Stimulated activated CD8-positive, alpha-beta memory T cell treated with anti-CD3 and anti-CD28 coated beads, Interleukin-15, amount 100 ng/mL, for 24 hours (primary cell): ENCODE measurements around the gene TNS1.

ENCODE experiments used
- DNase-seq: peaks from one replicate; pipeline ENCODE4 v3.0.0-alpha.2; 2020; ENCODE audit warnings: low read depth

The TNS1 gene

DNA sequence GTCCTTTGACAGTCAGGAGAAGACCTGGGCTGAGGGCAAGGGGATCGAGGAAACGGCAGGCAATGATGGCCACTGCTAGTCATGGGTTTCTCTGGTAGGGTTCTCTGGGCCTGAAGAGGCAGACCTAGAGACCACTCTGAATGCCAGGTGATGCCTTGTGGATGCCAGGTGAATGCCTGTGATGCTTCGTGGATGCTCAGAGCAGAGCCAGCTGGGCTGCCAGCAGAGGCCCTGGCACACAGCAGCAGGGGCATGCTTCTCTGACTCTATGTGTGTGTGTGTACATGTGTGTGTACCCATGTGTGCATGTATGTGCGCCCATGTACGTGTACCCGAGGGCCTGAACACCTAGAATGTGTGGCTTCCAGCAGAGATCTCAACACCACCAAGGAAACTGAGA, 172.0 kb downstream of the TNS1 start:
- no peak for DNase-seq

DNA sequence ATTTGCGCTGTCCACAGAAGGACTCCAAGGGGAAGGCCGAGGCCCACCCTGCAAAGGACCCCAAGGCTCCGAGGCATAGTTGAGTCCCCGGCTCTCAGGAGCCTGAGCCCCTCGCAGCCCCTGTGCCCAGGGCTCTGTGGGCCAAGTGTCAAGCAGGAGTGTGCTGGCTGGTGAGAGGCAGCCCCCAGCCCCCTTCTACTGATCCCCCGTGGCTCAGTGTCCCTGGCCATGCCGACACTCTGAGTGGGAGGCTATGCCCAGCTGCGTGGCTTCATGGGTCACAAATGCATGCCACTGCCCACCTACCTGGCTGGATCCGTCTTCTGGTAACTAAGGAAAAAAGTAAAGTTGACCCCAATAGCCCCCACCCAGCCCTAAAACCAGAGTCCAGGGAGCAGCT, 172.7 kb downstream of the TNS1 start:
- DNase-seq = no peak

DNA sequence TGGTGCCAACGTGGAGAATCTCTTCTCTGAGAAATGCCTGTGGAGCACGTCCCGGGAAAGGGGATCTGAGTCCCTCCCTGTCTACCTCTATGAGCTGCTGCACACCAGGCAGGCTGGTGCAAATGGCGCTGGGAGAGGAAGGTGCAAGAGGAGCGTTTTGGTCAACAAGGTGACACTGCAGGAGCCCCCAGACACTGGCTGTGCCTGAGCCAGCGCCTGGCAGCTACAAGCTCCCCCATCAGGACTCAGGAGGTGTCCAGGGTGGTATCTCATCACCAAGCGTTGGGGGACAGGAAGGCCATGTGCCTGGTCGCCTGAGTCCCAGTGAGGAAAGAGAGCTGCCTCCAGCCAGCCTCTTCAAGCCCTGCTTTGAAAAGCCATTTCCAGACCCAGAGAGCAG, 173.4 kb downstream of the TNS1 start:
- DNase-seq = no peak

DNA sequence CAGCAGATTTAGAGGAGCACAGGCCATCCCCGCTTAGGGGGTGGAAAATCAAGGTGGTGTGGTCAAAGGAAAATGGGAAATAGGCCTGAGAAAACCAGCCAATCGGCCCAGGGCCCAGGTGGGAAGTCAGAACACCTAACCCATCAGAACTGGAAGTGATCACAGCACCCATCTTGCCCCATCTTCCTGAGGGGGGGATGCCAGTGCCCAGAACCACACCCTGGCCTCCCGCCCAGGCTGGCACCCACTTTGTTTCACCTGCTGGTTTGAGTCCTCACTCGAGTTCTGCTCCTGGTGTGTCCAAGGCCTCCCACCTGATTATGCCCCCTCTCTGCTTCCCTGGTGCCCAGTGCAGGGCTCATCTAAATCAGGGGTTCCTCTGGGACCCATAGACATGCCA, 174.5 kb downstream of the TNS1 start:
- no peak for DNase-seq

DNA sequence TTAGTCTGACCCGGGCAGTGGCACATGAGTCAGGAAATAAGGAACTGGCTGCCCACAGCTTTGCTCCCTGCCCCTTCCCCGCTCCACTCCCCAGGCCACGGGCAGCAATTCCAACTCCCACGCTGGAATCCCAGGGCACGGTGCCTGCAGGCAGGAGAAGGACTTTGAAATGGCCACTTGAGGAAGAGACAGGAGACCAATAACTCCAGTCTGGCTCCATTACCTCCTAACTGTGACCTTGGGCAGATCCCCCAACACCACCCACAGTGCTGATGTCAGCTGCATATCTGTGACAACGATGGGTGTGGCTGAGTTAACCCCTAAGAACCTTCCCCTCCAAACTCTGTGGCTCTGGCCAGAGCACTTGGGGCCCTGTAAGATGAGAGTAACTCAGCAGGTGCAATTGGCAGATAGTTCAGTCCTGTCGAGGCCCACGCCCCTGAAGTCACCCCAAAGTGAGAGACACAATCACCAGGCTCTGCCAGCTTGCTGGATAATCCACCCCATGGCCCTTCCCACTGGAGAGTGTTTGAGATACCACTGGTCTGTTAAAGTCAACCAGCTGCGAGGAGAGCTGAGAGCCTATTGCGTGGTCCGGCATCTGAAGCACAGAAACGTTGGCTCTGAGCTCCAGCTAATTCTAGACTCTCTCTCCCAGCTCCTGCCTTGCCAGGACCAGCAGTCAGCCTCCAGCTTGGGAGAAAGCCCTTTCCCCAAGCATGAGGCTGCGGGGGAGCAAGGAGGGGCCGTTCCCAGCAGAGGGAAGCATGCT, 175.2 kb downstream of the TNS1 start:
- DNase-seq = no peak

DNA sequence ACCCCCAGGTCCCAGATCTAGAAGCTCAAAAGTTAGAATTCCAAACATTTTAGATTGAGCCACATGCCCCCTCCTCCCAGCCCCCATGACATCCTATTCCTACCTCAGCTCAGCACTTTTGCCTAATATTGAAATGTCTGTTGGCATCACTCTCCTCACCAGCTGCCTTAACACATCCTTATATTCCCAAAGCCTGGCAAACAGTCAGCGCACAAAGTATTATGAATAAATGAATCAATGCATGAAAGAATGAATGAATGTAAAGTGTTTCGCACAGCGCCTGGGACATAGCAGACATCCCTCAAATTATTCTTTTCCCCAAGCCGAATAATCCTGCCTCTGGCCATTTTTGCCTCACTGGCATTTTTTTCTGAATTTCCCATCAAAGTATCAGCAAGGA, 175.8 kb downstream of the TNS1 start:
- no peak for DNase-seq

DNA sequence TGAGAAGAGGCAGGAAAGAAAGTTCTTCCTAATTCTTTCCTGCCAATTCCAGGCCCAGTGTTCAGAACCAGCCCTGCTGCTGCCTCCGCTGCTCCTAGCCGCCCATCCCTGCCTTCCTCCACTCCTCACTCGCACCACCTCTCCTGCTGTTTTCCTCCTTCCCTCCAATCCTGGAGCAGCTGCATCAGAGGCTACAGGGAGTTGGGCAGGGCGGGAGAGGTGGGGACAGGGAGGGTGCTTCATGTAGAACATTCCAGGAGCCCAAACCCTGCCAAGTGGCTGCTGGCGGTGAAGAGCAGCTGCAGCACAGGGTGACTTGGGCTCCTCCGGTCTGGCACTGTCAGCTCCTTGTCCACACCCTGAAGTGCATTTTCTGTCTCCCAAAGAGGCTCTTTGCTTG, 176.3 kb downstream of the TNS1 start:
- no peak for DNase-seq

DNA sequence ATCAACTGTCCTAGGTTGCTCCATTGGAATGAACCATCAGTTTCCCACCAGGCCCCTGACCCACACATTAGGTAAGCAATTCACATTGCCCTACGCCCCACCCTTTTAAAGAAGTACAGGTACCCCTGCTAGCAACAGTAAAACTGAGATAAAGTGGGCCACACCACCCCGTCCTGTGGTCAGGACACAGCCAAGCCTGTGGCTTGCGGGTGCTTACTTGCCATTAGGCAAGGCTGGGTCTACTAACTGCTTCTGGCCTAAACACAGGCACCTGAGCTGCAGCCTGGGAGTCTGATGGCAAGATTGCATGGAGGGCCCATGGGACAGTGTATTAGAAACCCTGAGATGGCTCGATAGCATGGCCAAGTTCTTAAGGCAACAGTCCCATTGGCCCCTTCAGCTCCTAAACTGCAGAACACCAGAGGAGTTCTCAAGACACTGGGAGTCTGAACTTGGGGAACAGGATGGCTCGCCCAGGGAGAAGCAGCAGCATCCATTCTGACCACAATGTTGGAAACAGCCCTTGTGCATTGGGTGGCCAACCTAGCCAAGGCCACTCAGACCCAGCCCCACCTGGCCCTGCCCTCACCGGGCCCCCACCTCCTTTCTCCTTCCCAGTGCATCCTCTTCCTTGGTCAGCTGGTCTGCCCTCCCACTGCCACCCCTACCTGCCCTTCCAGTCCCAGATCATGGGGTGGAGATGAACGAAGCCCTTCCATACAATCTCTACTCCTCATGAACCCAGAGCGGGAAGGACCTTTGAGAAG, 177.1 kb downstream of the TNS1 start:
- no peak for DNase-seq

DNA sequence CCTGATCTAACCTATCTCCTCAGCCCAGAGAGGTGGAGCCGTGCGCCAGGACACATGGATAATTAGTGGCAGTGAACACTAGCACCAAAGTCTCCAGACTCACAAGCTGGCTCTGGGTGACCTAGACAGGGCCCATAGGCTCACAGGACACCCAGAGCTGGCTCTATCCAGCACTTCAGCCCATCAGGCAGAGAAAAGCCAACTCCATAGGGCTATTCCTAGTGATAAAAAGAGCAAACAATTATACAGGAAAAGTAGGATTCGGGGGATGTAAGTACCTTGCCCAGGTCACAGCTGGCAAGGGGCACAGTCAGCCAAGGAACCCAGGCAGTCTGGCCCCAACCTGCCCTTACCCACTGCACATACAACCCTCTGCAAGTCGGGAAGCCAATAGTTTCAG, 178.6 kb downstream of the TNS1 start:
- no peak for DNase-seq

DNA sequence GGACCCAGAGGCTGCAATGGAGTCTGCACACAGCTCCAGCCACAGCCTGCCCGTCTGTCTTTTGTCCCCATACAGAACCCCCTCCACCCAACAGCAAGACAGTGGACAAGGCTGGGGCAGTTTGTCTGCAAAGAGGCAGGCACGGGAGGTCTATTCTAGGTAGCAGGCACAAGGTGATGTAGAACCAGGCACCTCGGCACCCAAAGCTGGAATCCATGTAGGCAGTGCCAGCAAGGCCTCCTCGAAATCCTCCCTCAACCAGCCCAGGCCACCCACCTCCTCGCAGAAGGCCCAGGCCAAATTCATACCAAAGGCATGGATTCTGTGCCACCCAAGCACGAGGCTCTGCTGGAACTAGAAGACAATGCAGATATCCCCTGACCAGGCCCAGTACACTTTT, 179.2 kb downstream of the TNS1 start:
- no peak for DNase-seq

DNA sequence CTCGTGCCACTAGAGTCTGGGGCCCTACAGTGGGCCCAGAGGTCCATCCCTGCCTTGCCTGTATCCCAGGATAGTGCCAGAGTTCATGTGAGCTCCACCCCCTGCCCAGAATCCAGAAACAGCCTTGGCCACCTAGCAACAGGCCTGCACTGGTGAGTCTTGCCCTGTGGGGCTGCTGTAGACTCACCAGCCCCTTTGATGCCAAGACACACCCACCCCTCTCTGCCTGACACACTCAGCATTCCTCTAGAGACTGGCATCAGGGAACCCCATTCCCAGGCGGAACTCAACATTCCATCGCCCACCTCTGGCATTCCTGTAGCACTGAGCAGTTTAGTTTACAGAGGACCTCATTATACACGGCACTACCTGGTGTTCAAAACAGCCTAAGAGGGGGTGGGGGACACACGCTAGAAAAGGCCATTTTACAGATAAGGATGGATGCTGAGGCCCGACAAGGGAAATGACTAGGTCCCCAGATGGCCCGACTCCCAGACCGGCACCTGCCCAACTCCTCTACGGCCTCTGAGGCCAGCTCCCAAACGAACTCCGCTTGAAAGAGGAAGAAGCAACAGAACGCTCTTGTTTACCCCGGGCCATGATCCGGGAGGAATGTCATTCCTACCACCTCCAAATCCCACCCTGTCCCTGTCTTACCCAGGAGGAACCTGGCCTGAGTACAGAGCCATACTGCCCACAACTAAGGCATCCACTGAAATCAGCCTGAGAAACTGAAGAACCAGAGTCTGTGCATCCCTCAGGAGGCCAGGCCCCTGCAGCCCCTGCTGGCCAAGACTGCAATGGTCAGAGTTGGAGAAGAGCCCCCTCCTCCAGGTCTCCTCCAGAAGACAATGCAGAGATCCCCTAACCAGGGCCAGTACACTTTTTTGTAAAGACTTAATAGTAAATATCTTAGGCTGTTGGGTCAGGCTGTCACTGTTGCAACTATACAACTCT, 180.2 kb downstream of the TNS1 start:
- no peak for DNase-seq

DNA sequence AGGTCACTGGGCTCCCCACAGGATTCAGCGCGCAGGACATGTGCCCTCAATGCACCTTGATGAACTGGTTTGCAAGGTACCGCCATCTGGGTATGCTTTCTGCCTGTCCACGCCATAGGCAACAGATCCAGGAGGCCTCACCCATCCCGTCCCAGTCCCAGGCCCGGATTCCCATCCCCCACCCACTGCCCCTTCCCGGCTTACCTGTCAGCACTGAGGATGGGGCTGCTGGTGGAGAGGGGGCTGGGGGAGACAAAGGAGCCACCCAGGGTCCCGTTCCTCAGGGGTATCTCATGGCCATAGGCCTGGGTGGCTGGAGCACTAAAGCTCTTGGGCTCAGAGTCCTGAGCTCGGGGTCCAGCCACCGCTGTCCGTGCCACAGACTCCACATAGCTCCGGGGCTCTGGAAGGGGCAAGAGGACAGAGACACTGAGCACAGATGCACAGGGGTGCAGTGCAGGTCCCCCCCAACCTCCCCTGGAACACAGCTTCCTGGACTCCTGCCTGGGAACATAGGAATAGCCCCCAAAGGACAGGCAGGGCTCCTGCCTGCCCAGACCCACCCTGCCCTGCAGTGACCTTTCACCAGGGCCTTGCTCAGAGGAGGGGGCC, 181.2 kb downstream of the TNS1 start:
- DNase-seq = no peak

DNA sequence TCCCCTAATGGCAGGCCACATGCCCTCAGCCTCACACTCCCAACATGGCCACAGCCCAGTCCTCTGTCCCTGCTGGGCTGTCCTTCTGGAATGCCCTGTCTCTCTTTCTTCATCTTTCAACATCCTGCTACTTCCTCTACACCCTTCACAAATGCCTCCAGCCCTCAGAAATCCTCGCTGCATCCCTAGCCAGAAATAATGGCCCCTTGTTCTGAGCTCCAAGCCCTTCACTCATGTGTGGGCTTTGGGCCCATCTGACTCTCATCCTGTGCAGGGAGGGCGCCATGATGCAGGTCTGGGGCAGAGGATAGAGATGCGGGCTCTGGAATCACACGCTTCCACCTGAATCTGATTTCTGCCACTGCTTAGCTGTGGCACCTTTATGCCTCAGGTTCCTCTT, 181.9 kb downstream of the TNS1 start:
- DNase-seq = no peak

DNA sequence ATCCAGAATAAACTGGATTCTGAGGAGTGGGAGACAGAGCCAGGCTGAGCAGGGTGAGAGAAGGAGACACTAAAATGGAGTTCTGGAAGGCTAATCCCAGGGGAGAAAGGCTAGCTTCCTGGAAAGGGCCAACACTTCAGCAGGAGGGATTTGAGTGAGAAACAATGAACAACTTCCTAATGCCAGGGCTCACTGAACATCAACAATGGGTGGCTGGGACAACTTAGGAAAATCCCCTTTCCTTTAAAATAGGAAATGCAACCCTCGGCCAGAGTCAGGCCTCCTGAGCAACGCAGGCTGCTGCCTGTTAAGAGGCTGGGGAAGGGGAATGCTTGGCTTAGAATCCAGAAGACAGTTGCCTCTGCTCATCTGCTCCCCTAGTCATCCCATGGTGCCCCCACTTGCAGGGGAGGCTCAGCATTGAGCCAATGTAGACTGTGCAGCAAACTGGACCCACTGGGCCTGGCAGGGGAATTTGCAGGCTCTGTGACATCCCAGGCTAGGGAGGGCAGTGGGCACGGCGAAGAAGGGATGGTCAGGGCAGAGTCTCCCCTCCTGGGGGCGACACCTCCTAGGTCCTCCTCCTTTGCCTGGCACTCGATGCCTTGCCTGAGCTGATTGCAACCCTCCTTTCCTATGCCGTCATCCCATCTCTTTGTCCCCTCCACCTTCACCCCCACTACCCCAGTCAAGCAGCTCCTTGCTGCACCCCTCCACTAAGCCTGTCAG, 182.5 kb downstream of the TNS1 start:
- DNase-seq = no peak

DNA sequence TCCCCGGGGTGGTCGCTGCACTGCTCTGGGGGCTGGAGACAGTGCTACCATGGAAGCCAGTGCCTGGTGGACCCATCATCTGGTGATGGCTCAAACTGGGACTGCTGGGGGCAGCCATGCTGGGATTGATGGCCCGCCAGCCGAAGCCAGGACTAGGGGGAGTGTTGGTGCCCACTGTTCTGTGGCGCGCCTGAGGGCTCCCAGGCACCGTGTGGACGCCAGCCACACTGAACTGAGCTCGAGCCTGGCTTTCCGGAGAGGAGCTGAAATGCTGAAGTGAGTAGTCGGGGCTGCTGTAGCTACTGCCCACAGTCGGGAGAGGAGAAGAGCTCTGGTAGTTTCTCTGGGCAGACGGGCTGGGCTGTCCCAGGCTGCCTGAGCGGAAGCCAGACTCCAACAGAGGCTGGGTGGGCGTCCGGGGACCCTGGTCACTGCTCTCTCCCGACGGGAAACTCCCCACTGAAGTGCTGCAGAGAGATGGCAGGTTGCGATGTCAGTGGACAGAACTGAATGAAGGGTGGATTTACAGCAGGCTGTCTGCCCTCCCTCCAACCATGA, 184.4 kb downstream of the TNS1 start:
- no peak for DNase-seq

DNA sequence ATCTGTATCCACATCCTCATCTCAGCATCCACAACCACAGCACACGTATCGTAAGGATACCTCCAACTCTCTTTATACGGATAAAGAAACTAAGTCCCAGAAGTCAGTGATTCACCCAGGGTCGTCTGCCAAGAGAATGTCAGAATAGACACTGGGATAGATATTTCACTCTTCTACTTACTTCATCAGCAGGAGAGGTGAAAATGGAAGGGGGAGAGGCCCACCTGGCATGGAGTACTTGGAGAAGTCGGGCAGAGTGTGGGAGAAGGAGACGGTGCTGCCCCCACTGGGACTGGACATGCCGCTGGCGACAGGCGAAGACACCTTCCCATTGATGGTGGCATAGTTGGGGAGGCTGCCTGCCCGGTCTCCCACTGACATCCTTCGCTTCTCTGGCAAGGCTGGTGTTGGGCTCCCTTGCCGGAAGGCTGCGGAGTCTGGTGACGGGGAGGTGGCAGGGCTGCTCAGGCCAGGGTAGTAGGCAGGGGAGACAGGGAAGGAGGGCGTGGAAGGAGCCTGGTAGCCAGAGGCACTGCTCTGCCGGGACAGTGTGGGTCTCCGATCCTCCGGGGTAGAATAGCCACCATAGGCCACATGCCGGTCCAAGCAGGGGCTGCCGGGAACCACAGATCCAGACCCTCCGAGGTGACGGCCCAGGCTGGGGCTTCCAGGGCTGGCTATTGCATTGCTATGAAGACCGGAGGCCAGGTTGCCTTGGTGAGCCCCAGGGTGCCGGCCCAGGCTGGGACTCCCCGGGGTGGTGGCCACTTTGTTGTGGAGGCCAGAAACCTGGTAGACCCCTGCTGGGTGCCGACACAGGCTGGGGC, 185.1 kb downstream of the TNS1 start:
- no peak for DNase-seq

DNA sequence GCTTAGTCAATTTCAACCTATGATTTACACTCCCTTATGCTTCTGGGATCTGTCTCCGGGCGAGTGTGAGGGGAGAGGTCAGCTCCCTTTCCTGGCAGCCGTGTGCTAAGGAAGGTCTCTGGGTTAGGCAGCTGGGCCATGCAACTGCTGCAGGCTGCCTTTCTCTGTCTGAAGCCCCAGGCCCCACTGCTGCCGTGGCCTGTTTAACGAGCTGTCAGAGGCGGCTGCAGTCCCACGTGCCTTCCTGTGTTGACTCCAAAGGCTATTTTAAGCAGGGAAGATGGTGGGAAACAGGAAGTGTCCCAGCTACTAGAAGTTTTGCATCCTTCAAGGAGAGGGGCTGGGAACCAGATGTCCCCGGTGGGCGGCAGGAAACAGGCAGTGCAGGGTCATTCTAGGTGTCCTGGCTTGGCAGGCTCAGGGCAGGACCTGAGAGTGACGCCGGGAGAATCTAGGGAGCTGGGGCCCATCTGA, 186.4 kb downstream of the TNS1 start:
- DNase-seq = no peak

DNA sequence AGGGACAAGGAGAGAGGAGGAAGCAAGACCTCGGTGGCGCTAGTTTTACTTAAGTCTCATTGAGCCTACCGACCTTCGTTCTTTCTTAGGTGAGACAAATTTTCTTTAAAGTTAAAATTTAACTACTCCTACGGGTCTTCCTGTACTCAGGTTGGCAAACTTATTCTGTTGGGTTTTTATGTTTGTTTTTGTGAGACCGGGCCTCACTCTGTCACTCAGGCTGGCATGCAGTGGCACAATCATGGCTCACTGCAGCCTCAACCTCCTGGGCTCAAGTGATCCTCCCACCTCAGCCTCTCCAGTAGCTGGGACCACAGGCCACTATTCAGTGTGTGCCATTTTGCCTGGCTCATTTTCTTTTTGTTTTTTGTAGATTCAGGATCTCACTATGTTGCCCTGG, 189.0 kb downstream of the TNS1 start:
- DNase-seq = no peak

DNA sequence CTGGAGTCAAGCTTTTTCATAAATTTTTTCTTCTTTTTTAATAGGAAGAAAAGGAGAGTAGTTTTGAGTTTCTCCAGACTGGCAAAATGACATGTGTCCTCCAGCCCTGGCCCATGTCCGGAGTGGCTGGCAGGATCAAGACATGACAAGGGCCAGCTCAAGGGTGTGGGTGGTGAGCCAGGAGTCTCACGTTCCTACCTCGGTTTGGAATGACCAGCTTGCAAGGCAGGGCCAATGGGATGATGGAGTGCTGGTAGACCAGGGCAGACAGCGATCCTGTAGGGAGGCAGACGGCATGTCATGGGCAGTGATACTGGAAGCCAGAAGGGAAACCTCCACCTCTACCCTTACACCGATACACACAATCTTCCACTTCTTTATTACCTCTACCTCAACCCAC, 190.6 kb downstream of the TNS1 start:
- no peak for DNase-seq

DNA sequence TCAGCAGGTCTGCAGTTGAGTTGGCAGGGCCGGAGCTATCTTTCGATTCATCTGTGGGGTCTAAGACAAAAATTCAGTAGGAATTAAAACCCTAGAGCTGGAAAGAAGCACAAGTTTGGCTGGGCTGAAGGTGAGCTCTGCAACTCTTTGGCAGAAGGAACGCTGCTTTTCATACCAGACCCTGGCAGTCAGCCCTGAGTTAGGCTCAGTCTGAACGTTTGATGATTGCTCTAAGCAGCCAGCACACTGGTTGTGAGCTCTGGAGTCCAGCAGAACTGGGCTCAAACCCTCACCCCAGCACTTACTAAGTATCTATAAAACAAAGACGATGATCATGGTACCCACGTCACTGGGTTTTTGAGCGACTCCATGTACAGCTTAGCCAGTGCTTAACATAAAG, 192.5 kb downstream of the TNS1 start:
- DNase-seq = no peak
